OCI-LY1 (cell line): Measurements from ENCODE around the gene DOCK1.

Experiments used
- H2AFZ ChIP-seq: fragments of 200-600 bp; sonication (generic), shearing (Covaris generic); 2 replicates; pipeline ENCODE4 v1.6.0; 2014; ENCODE audit warnings: antibody characterized with exemption, mild to moderate bottlenecking, low read length
- H3F3A ChIP-seq: fragments of 200-600 bp; sonication (generic), shearing (Covaris generic); 2 replicates; pipeline ENCODE4 v1.6.0; 2014; ENCODE audit warnings: mild to moderate bottlenecking, antibody characterized with exemption, low read length, moderate library complexity; ENCODE audit not compliant: insufficient read depth
- H3K27ac ChIP-seq: fragments of 200-600 bp; sonication (generic); 2 replicates; pipeline ENCODE4 v1.5.1; 2014; ENCODE audit warnings: low read length, mixed run types, mild to moderate bottlenecking, low read depth; ENCODE audit not compliant: poor library complexity, severe bottlenecking
- H3K27me3 ChIP-seq: fragments of 200-600 bp; sonication (generic); 2 replicates; pipeline ENCODE4 v1.6.0; 2014; ENCODE audit warnings: antibody characterized with exemption, mild to moderate bottlenecking, low read length, moderate library complexity; ENCODE audit not compliant: insufficient read depth
- H3K36me3 ChIP-seq: fragments of 200-600 bp; sonication (generic); 2 replicates; pipeline ENCODE4 v1.6.1; 2014; ENCODE audit warnings: mild to moderate bottlenecking, antibody characterized with exemption, low read length, moderate library complexity, mixed read lengths; ENCODE audit not compliant: insufficient read depth
- H3K4me1 ChIP-seq: fragments of 200-600 bp; sonication (generic); 2 replicates; pipeline ENCODE4 v1.5.1; 2014; ENCODE audit warnings: mild to moderate bottlenecking, low read length, moderate library complexity; ENCODE audit not compliant: insufficient read depth, severe bottlenecking
- H3K4me2 ChIP-seq: fragments of 200-600 bp; sonication (generic), shearing (Covaris generic); 2 replicates; pipeline ENCODE4 v1.6.1; 2014; ENCODE audit warnings: low read length
- H3K4me3 ChIP-seq: fragments of 200-600 bp; sonication (generic); 2 replicates; pipeline ENCODE4 v1.5.1; 2014; ENCODE audit warnings: low read length, low read depth, mild to moderate bottlenecking, mixed read lengths; ENCODE audit not compliant: poor library complexity, severe bottlenecking
- H3K79me2 ChIP-seq: fragments of 200-600 bp; shearing (Covaris generic); 2 replicates; pipeline ENCODE4 v1.6.1; 2016; ENCODE audit warnings: mixed run types, low read length, mixed read lengths; ENCODE audit not compliant: insufficient read depth
- H3K9ac ChIP-seq: fragments of 200-600 bp; sonication (generic), shearing (Covaris generic); 2 replicates; pipeline ENCODE4 v1.6.1; 2014; ENCODE audit warnings: mild to moderate bottlenecking, low read length, mixed read lengths
- H3K9me2 ChIP-seq: fragments of 200-600 bp; sonication (generic), shearing (Covaris generic); 2 replicates; pipeline ENCODE4 v1.6.1; 2014; ENCODE audit warnings: low read depth, mild to moderate bottlenecking, low read length, mixed read lengths
- H3K9me3 ChIP-seq: fragments of 200-600 bp; shearing (Covaris generic); 2 replicates; pipeline ENCODE4 v1.6.1; 2014; ENCODE audit warnings: low read length, mixed read lengths
- H4K20me1 ChIP-seq: fragments of 200-600 bp; sonication (generic), shearing (Covaris generic); 2 replicates; pipeline ENCODE4 v1.6.0; 2016; ENCODE audit warnings: mild to moderate bottlenecking, low read length; ENCODE audit not compliant: insufficient read depth
- CTCF ChIP-seq: fragments of 200-600 bp; sonication (generic), shearing (Covaris generic); IDR thresholded peaks from 2 replicates; pipeline ENCODE4 v1.5.1; 2017; ENCODE audit warnings: mild to moderate bottlenecking, antibody characterized with exemption, low read length, moderate library complexity, mixed read lengths
- EZH2 ChIP-seq: fragments of 200-600 bp; sonication (generic), shearing (Covaris generic); IDR thresholded peaks from 2 replicates; pipeline ENCODE4 v1.8.0; 2017; ENCODE audit warnings: borderline replicate concordance, mixed run types, mild to moderate bottlenecking, antibody characterized with exemption, low read length, moderate library complexity, mixed read lengths

Gene DOCK1

GRCh38 chr10:127402596-127403409 is 497.6 kb downstream of the DOCK1 start:
- TF ChIP-seq EZH2 = no peak
- TF ChIP-seq CTCF = no peak
- H3K9me3 ChIP-seq = no peaks in the 10 kb centered on the region
- no peaks in the 10 kb centered on the region for H3K79me2 ChIP-seq
- no peak overlapping the region for H3K9ac ChIP-seq
- H2AFZ ChIP-seq = no peak overlapping the region
- H3K27me3 ChIP-seq = no peaks in the 10 kb centered on the region
- no peak overlapping the region for H3K27ac ChIP-seq
- no peaks in the 10 kb centered on the region for H3K9me2 ChIP-seq
- H3K36me3 ChIP-seq = no peaks in the 10 kb centered on the region
- H3F3A ChIP-seq = no peaks in the 10 kb centered on the region
- no peak overlapping the region for H3K4me3 ChIP-seq
- H3K4me2 ChIP-seq = no peak overlapping the region
- H3K4me1 ChIP-seq = no peaks in the 10 kb centered on the region
- no peaks in the 10 kb centered on the region for H4K20me1 ChIP-seq

- H3K9me2 ChIP-seq = no peaks in the 10 kb centered on the region
- no peak overlapping the region for H3K27ac ChIP-seq
- H3K27me3 ChIP-seq = no peaks in the 10 kb centered on the region
- TF ChIP-seq CTCF (no peak), EZH2 (no peak)
- H3K9me3 ChIP-seq = no peaks in the 10 kb centered on the region
- no peaks in the 10 kb centered on the region for H3K4me1 ChIP-seq
- H3K9ac ChIP-seq = no peak overlapping the region
- no peak overlapping the region for H3K4me3 ChIP-seq
- H2AFZ ChIP-seq = no peak overlapping the region
- H3F3A ChIP-seq = no peaks in the 10 kb centered on the region
- H3K4me2 ChIP-seq = no peak overlapping the region
- H3K36me3 ChIP-seq = no peaks in the 10 kb centered on the region
- H4K20me1 ChIP-seq = no peaks in the 10 kb centered on the region
- H3K79me2 ChIP-seq = no peaks in the 10 kb centered on the region
Measured at GRCh38 chr10:127405221-127405620, 500.0 kb downstream of the DOCK1 start.

DNA sequence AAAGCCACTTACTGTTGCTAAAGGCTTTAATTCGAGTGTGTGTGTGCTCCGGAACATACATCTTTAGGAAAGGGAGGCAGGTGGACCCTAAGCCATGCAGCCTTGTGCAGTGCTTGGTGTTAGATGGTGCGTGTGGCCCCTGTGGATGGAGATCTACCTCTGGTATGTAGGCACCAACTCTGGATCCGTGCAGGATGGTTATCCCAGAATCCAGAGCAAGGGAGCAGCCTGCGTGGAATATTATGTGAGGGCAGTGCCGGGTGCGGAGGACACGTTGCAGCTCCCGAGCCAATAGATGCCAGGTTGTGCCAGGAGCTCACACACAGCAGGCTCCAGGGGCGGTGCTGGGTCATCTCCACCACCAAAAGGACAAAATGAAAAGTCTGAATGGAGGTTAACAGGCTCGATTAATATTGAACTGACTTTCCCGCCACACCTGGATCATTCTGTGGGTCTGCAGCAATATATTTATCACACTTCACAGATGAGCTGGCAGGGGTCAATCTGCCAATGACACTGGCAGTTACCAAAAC is 500.9 kb downstream of the DOCK1 start:
- Histone ChIP-seq H3K9me2 (no peaks in the 10 kb centered on the region), H3K27me3 (no peaks in the 10 kb centered on the region; the same call in 1 of the 2 replicates), H3K4me2 (no peak overlapping the region), H3K4me1 (no peaks in the 10 kb centered on the region), H3K79me2 (no peaks in the 10 kb centered on the region), H3K36me3 (no peaks in the 10 kb centered on the region), H3K4me3 (no peak overlapping the region), H3K9me3 (no peaks in the 10 kb centered on the region), H3F3A (no peaks in the 10 kb centered on the region), H4K20me1 (no peaks in the 10 kb centered on the region), H3K9ac (no peak overlapping the region), H2AFZ (no peak overlapping the region), H3K27ac (no peak overlapping the region)
- TF ChIP-seq CTCF (no peak), EZH2 (no peak)
